NCI-H69 (cell line): ENCODE measurements around the gene CDIPT.
A peak's percentile ranks its signal among the peaks of the same experiment; 100 is the strongest.

Experiments used
- DNase-seq: peaks from one replicate; lab custom pipeline; 2025; lab: John Stamatoyannopoulos, UW

The CDIPT gene

DNA sequence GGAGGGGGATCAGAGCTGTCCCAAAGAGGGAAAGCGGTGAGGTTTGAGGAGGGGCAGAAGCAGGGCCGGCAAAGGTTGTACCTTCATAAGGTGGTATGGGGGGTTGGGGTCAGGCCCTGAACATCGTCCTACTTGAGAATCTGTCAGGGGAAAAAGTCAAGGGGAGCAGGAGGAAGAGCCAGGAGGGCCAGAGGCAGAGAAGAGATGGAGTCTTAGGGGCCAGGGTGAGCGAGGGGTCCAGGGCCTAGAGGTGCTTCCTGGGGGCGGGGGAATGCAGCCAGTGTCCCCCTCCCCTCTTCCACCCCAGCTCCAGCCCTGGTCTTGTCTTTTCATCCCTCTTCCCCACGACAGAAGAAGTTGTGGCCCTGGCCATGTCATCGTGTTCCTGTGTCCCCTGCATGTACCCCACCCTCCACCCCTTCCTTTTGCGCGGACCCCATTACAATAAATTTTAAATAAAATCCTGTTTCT is 52.3 kb downstream of the CDIPT start:
- DNase-seq: peak; percentile 58

DNA sequence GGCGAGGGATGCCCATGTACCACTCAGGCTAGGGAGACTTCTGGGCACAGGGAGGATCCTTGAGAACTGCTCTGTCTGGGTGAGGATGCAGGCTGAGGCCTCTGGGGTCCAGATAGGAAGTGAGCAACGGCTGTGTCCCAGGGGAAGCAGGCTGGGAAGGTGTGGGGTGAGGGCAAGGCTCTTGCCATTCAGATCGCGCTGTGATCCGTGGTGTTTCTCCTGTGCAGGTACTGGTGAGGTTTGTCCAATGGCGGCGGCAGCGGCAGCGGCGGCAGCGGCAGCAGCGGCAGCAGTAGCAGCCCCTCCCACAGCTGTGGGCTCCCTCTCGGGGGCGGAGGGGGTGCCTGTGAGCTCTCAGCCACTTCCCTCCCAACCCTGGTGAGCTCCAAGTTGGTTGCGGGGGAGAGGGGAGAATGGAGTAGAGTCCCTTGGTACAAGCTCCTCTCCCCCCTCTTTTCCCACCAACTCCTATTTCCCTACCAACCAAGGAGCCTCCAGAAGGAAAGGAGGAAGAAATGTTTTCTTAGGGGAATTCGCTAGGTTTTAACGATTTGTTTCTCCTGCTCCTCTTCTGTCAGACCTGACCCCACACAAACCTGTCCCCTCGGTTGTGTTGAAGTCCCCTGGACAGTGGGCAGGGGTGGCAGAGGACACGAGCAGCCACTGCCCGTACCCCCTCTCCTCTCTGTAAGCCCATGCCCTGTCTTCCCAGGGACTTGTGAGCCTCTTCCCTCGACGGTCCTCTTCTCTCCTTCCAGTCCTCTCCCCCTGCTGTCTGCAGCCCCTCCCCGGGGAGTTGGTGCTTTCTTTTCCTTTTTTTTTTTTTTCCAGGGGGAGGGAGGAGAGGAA is 53.0 kb downstream of the CDIPT start:
- DNase-seq: peak; percentile 75

DNA sequence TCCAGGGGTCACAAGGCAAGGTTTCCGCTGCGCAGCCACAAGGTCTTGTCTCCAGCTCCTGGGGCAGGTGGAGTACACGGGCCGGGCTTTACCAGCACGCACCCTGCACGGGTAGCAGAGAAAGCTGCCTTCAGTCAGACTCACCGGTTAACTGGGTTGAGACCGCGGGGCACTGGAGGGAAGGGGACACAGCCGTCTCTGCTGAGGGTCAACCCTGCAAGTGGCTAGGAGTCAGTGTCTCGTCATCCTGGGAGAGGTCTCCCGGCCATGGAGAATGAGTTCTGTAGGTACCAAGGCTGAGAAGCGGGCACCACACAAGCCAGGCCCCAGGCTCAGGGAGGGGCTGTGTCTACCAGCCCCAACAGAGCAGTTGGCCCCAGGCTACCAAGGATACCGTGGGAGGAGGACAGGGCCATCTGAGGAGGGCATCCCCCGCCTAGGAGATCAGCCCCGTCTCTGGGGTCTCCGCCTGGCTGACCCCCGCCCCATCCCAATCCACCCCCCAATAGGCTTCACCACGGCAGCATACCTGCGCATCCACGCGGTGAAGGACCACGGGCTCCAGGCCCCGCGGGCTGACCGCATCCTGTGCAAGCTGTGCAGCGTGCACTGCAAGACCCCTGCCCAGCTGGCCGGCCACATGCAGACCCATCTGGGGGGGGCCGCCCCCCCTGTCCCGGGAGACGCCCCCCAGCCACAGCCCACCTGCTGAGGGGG is 53.8 kb downstream of the CDIPT start:
- peak; percentile 41 for DNase-seq
